Gastrocnemius medialis (tissue), 4 donors: ENCODE results near the gene TCEAL9. TPM values are rescaled to one million over a fixed set of nuclear protein-coding genes. Genes with fewer than 3 reads are reported as not detected.
A peak's percentile ranks its signal among the peaks of the same experiment; 100 is the strongest.

Source experiments
- ATAC-seq, 2 donors: fragments of 150-250 bp; one replicate each; pipeline ENCODE4 v1.9.1; 2016
- DNase-seq, 2 donors: peaks; one replicate each; pipeline ENCODE4 v3.0.0-alpha.2; 2019
- H3K27ac ChIP-seq, 4 donors: fragments of 200-600 bp; sonication (generic); 1 replicate in 1 of 4; 2 replicates in 3 of 4; pipeline ENCODE4 v1.5.1; 2016 to 2018; ENCODE audit warnings: mild to moderate bottlenecking in 2 of 4, moderate library complexity in 1 of 4
- H3K27me3 ChIP-seq, 3 donors: fragments of 200-600 bp; sonication (generic) in 2 of 3; 1 replicate in 1 of 3; 2 replicates in 2 of 3; pipeline versions ENCODE4 v1.5.1 to v1.6.0; 2016 to 2019; ENCODE audit warnings: mild to moderate bottlenecking in 1 of 3, moderate library complexity in 1 of 3
- H3K36me3 ChIP-seq, 2 donors: fragments of 200-600 bp; sonication (generic) in 1 of 2; one replicate each; pipeline ENCODE4 v1.5.1; 2017 to 2018
- H3K4me1 ChIP-seq, 2 donors: fragments of 200-600 bp; sonication (generic) in 1 of 2; one replicate each; pipeline ENCODE4 v1.5.1; 2016 to 2017; ENCODE audit warnings: mild to moderate bottlenecking in 2 of 2
- H3K4me3 ChIP-seq, 4 donors: fragments of 200-600 bp; sonication (generic) in 3 of 4; 1 replicate in 1 of 4; 2 replicates in 3 of 4; pipeline ENCODE4 v1.5.1; 2016 to 2019; ENCODE audit warnings: mild to moderate bottlenecking in 2 of 4
- H3K9me3 ChIP-seq, 3 donors: fragments of 200-600 bp; sonication (generic) in 2 of 3; 1 replicate in 1 of 3; 2 replicates in 2 of 3; pipeline ENCODE4 v1.5.1; 2016 to 2019
- CTCF ChIP-seq, 5 experiments: fragments of 450-650 bp in 3 of 5; fragments of 200-600 bp in 2 of 5; sonication (generic) in 2 of 5; IDR thresholded peaks in 4 of 5; conservative IDR thresholded peaks in 1 of 5; 1 replicate in 4 of 5; 2 replicates in 1 of 5; pipeline ENCODE4 v1.5.1; 2016 to 2019; ENCODE audit warnings: antibody characterized with exemption in 5 of 5, mild to moderate bottlenecking in 3 of 5, moderate library complexity in 3 of 5
- POLR2A ChIP-seq, 2 donors: fragments of 450-650 bp; IDR thresholded peaks; one replicate each; pipeline ENCODE4 v1.6.1; 2017; ENCODE audit warnings: antibody characterized with exemption in 2 of 2, mild to moderate bottlenecking in 2 of 2, moderate library complexity in 2 of 2
- in situ Hi-C, 4 donors: fragments of 200-750 bp; cut with MboI; loops; one replicate each; pipeline versions ENCODE4 v1.15.0 to v1.8.0; 2017; ENCODE audit warnings: low sequenced_read_pairs in 4 of 4
- intact Hi-C: fragments of 100-400 bp; cut with DNase I; formaldehyde crosslinking; loops from one replicate; pipeline ENCODE4 v1.15.1; 2023; ENCODE audit warnings: low total_unique reads
- total RNA-seq, 4 donors: library from RNA; depleted of rRNA; stranded (reverse); fragments of >200 nt; gene quantifications; one replicate each; pipeline versions ENCODE4 v1.1.0 to v1.2.3, GENCODE V29; 2016

The TCEAL9 gene
- total RNA-seq, 4 donors from 2014 or later, result 2.0 to 10.4 (median 6.5) TPM

GRCh38 chrX:103329991-103330390 is 26.3 kb upstream of the TCEAL9 start, which contains the start of gene TCEAL7:
Gene TCEAL7 (plus strand): TSS chrX:103330239. CDS start chrX:103331404, 1,165 bp downstream.
- peak in 1 of 2 donors; percentile 54 for ATAC-seq
- Histone ChIP-seq H3K36me3 (no peaks in the 10 kb centered on the region), H3K27ac (no peak within 1 kb of the TSS), H3K4me3 (peak within 1 kb of the TSS; percentile 17 to 28 (median 24)), H3K4me1 (no peaks in the 10 kb centered on the region), H3K27me3 (peaks cover 0 to 5% (median 0%) of the 10 kb centered on the region in 3 donors), H3K9me3 (no peaks in the 10 kb centered on the region)
- no peak for TF ChIP-seq CTCF (IDR thresholded peaks at IDR 0.05 in 4 of 5, conservative IDR thresholded peaks at IDR 0.05 in 1 of 5)
- no peak for TF ChIP-seq POLR2A (IDR thresholded peaks at IDR 0.05)
- intact Hi-C loops, result no loop called here
- DNase-seq, result no peak
- in situ Hi-C loops, result loop anchor here in 3 of 4 donors (10.0 to 25.0 kb wide), 2 partner anchors 132 to 135 kb away; no protein-coding TSS in a partner anchor

- intact Hi-C loops (no loop called here), in situ Hi-C loops (loop anchor here in 3 of 4 donors (10.0 to 25.0 kb wide), 2 partner anchors 132 to 134 kb away; no protein-coding TSS in a partner anchor)
- no peaks in the 10 kb centered on the region for H3K9me3 ChIP-seq
- peaks cover 0 to 5% (median 0%) of the 10 kb centered on the region in 3 donors for H3K27me3 ChIP-seq
- ATAC-seq (no peak), DNase-seq (no peak)
- peak overlapping the region; percentile 17 to 28 (median 24) for H3K4me3 ChIP-seq
- no peak overlapping the region for H3K27ac ChIP-seq
- TF ChIP-seq POLR2A (IDR thresholded peaks at IDR 0.05) (no peak), CTCF (IDR thresholded peaks at IDR 0.05 in 4 of 5, conservative IDR thresholded peaks at IDR 0.05 in 1 of 5) (no peak)
- no peaks in the 10 kb centered on the region for H3K4me1 ChIP-seq
- no peaks in the 10 kb centered on the region for H3K36me3 ChIP-seq
Measured at GRCh38 chrX:103330681-103331288, 25.5 kb upstream of the TCEAL9 start.

GRCh38 chrX:103338663-103339062 is 17.6 kb upstream of the TCEAL9 start:
- no peak for ATAC-seq
- no peaks in the 10 kb centered on the region for H3K9me3 ChIP-seq
- H3K4me3 ChIP-seq, result no peak overlapping the region
- peaks cover 0 to 3% (median 0%) of the 10 kb centered on the region in 3 donors for H3K27me3 ChIP-seq
- H3K27ac ChIP-seq, result no peak overlapping the region
- no peaks in the 10 kb centered on the region for H3K36me3 ChIP-seq
- TF ChIP-seq POLR2A (IDR thresholded peaks at IDR 0.05), result no peak
- no peak for TF ChIP-seq CTCF (IDR thresholded peaks at IDR 0.05 in 4 of 5, conservative IDR thresholded peaks at IDR 0.05 in 1 of 5)
- no peak for DNase-seq
- in situ Hi-C loops (loop anchor here in 3 of 4 donors (10.0 to 25.0 kb wide), 2 partner anchors 124 to 126 kb away; no protein-coding TSS in a partner anchor), intact Hi-C loops (no loop called here)
- H3K4me1 ChIP-seq, result no peaks in the 10 kb centered on the region

- intact Hi-C loops (loop anchor here (1.0 kb wide), 1 partner anchor 121 kb away; no protein-coding TSS in a partner anchor), in situ Hi-C loops (loop anchor here in 2 of 4 donors (25.0 kb wide), 1 partner anchor 119 kb away; no protein-coding TSS in a partner anchor)
- ATAC-seq (no peak), DNase-seq (no peak)
- Histone ChIP-seq H3K36me3 (no peaks in the 10 kb centered on the region), H3K27ac (no peak overlapping the region), H3K27me3 (peaks cover 0 to 10% (median 0%) of the 10 kb centered on the region in 3 donors), H3K4me3 (no peak overlapping the region), H3K4me1 (no peaks in the 10 kb centered on the region), H3K9me3 (peaks cover 0 to 3% (median 0%) of the 10 kb centered on the region in 3 donors)
- peak in 4 of 5 experiments; percentile 33 to 46 (median 38) for TF ChIP-seq CTCF (IDR thresholded peaks at IDR 0.05 in 4 of 5, conservative IDR thresholded peaks at IDR 0.05 in 1 of 5)
- no peak for TF ChIP-seq POLR2A (IDR thresholded peaks at IDR 0.05)
Measured at GRCh38 chrX:103343105-103343504, 13.2 kb upstream of the TCEAL9 start.
